Mucosa of rectum (tissue), 2 donors: ENCODE results near the gene NAT8L.

Experiments
- H3K27ac ChIP-seq, 2 donors: one replicate each; pipeline ENCODE4 v1.7.0; 2013; ENCODE audit warnings: inconsistent platforms in 2 of 2, low read depth in 2 of 2, low read length in 2 of 2
- H3K27me3 ChIP-seq, 2 donors: one replicate each; pipeline ENCODE4 v1.7.0; 2013; ENCODE audit warnings: low read length in 2 of 2; ENCODE audit not compliant: control insufficient read depth in 2 of 2, insufficient read depth in 2 of 2
- H3K36me3 ChIP-seq, 2 donors: one replicate each; pipeline ENCODE4 v1.7.0; 2013; ENCODE audit warnings: low read length in 2 of 2; ENCODE audit not compliant: control insufficient read depth in 2 of 2, insufficient read depth in 2 of 2
- H3K4me1 ChIP-seq, 2 donors: one replicate each; pipeline ENCODE4 v1.7.0; 2013; ENCODE audit warnings: low read length in 2 of 2, mild to moderate bottlenecking in 1 of 2; ENCODE audit not compliant: control insufficient read depth in 2 of 2, insufficient read depth in 2 of 2
- H3K4me3 ChIP-seq, 2 donors: one replicate each; pipeline ENCODE4 v1.7.0; 2013; ENCODE audit warnings: low read length in 2 of 2
- H3K9ac ChIP-seq, 2 donors: one replicate each; pipeline ENCODE4 v1.7.0; 2013; ENCODE audit warnings: low read length in 2 of 2, low read depth in 1 of 2, mild to moderate bottlenecking in 1 of 2
- H3K9me3 ChIP-seq, 2 donors: one replicate each; pipeline ENCODE4 v1.7.0; 2013; ENCODE audit warnings: low read length in 2 of 2; ENCODE audit not compliant: control insufficient read depth in 2 of 2
- donor health status: healthy.
- donor health status: Normal muscosa, but diverticular disease.

The NAT8L gene

DNA sequence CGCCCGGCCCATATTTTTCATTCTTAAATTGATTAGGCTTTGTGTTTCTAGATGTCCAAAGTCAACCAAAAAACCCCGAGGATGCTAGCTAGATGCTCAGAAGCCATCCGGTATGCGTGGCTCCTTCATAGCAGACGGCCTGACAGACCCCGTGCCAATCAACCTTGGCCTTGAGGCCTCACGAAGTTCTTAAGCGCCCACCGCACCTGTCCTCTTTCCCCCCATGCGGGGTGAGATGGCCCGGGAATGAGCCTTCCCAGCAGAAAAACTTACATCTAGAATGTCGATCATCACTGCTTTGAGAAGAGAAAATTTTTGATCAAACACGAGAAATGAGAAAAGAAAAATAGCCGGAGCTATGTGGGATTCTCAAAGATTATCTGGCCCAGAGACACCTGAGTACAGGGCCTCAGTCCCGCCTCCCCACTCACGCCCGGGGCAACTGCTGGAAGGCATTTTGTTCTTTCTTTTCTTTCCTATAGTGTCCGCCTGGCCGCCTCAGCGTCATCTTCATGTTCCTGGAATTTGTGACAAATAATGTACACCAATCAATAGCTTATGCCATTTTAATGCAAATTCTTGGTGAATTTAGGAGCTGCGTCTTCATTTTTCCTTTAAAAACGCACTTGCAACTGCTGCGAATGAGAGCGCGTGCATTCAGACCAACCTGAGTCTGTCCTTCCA is 1.6 kb upstream of the NAT8L start:
- H3K9me3 ChIP-seq: no peaks in the 10 kb centered on the region
- no peak overlapping the region for H3K9ac ChIP-seq
- no peak overlapping the region for H3K4me3 ChIP-seq
- no peak overlapping the region for H3K27ac ChIP-seq
- H3K27me3 ChIP-seq: peaks cover 16 to 35% of the 10 kb centered on the region in 2 donors
- no peaks in the 10 kb centered on the region for H3K4me1 ChIP-seq
- no peaks in the 10 kb centered on the region for H3K36me3 ChIP-seq

DNA sequence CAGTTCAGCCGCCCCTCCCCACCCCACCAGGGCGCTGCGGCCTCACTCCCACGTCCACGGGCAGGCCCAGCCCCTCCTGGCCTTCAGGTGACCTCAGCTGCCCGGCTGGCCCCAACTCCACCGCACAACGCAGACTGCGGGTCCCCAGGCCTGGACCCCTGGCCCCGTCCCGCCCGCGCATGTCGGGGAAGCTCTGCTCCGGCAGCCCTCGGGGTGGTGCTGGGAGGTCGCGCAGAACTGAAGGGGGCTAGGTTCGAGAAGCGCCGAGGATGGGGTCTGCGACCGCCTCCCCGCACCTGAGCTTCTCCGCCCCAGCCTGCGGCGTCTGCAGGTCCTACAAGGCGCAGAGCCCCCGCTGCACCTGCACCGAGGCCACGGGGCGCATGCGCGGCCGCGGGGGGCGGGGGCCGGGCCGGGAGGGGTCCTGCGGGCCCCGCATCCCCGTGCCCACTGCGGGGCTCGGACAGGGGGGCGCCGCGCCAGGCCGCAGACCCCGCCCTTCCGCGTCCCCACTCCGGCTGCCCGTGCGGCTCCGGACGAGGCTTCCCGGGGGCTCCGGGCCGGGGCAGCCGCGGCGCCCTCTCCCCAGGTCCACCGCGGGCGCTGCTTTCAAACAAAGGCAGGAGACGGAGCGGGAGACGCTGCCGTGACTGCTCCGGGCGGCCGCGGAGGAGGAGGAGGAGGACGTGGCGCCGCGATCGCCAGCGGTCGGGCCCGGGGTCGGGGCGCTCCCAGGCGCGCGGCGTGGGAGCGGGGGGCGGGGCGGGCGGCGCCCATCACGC is 672 bp upstream of the NAT8L start:
- Histone ChIP-seq H3K4me1 (no peaks in the 10 kb centered on the region), H3K9me3 (no peaks in the 10 kb centered on the region), H3K9ac (no peak overlapping the region), H3K4me3 (no peak overlapping the region), H3K27ac (no peak overlapping the region), H3K27me3 (peaks cover 16 to 35% of the 10 kb centered on the region in 2 donors), H3K36me3 (no peaks in the 10 kb centered on the region)

DNA sequence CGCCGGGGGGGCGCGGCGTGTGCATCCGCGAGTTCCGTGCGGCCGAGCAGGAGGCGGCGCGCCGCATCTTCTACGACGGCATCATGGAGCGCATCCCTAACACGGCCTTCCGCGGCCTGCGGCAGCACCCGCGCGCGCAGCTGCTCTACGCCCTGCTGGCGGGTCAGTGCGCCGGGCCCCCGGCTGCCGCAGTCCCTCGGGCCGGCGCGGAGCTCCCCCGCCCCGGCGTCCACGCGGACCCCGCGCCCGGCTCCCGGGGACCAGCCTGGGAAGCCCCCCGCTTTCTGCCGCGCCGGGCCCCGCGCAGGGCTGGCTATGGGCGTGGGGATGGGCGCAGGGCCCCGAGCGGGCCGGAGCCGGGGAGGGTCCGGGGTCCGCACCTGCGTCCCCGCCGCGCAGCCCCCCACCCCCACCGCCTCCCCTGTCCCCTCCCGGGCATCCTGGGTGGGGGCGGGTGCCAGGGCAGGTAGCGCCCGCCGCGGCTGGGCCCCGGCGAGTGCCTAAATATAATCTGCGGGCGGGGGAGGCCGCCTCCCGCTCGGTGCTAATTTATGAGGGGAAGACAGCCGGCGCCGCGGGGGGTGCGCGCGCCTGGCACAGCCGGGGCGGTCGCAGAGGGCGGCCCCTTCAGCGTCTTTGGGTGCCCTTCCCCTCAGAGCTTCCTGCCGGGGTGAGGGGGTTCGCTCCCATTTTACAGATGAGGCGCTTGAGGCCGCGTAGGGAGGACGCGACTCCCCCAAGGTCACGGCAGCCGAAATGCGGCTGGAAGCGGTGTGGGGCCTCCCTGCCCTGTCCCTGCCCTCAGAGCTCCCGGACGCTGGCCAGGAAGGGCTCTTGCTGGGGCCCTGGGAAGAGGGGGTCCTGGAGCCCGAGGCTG is 837 bp downstream of the NAT8L start:
- Histone ChIP-seq H3K27ac (no peak overlapping the region), H3K4me1 (no peaks in the 10 kb centered on the region), H3K9me3 (no peaks in the 10 kb centered on the region), H3K27me3 (peaks cover 13 to 36% of the 10 kb centered on the region in 2 donors), H3K36me3 (no peaks in the 10 kb centered on the region), H3K9ac (no peak overlapping the region), H3K4me3 (no peak overlapping the region)

DNA sequence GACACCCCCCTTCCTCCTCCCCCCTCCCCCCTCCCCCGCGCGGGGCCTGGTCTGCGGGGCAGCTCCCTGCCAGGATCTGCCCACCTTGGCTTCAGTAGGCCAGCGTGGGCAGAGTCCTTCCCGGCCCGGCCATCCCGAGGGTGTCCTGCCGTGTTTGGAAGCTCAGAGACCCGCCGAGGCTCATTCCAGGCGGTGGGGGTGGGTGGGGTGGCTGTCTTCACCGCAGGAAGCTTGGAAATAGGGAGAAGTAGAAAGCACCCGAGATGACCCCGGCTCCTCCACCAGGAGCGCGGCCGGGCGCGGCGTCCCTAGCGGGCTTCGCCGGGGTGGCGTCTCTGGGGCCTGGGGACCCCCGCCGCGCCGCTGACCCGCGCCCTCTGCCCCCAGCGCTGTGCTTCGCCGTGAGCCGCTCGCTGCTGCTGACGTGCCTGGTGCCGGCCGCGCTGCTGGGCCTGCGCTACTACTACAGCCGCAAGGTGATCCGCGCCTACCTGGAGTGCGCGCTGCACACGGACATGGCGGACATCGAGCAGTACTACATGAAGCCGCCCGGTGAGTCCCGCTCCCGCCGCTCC is 1.6 kb downstream of the NAT8L start:
- Histone ChIP-seq H3K4me1 (no peaks in the 10 kb centered on the region), H3K27ac (no peak overlapping the region), H3K9ac (no peak overlapping the region), H3K9me3 (no peaks in the 10 kb centered on the region), H3K4me3 (no peak overlapping the region), H3K36me3 (no peaks in the 10 kb centered on the region), H3K27me3 (peaks cover 13 to 39% of the 10 kb centered on the region in 2 donors)

DNA sequence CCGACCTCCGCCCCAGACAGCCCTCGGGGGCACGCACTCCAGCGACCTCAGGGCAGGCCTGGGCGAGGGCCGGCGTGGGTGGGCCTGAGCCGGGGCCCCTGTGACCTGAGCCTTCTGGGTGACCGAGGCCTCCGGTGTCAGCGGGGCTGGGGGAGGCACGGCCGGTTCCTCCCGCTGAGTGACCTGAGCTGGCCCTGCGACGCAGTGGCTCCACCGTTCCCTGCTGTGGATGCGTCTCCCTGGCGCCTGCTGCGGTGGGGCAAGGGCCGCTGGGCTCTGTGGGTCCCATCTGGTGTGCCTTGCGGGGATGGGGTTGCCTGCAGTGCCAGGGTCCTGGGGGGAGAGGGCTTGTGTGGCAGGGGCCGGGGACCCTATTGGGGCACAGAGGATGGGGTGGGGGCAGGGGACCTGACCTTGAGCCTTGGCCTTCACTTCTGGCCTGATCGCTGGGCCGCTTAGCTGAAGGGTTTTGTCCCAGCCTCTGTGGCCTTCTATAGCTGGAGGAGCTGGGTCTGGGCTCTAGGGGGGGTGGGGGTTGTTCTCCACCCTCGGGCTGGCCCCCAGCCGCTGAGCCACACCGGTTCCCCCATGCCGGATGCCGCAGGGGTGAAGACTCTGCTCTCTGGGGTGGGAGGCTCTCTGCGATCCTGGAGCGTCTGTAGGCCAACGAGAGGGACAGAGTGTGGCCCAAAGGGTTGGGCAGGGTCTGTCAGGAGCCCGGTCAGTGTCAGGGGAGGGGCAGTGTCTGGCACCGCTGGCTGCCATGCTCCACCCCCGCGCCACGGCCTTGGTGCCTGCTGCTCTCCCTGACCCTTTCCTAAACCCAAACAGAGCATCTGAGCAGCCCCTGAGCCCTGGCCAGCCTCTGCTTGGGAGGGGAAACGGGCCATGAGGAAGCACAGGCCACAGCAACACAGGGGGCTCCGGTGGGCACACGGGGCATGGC is 2.3 kb downstream of the NAT8L start:
- Histone ChIP-seq H3K4me1 (no peaks in the 10 kb centered on the region), H3K9me3 (no peaks in the 10 kb centered on the region), H3K4me3 (no peak overlapping the region), H3K9ac (no peak overlapping the region), H3K27me3 (peaks cover 11 to 36% of the 10 kb centered on the region in 2 donors), H3K27ac (no peak overlapping the region), H3K36me3 (no peaks in the 10 kb centered on the region)

DNA sequence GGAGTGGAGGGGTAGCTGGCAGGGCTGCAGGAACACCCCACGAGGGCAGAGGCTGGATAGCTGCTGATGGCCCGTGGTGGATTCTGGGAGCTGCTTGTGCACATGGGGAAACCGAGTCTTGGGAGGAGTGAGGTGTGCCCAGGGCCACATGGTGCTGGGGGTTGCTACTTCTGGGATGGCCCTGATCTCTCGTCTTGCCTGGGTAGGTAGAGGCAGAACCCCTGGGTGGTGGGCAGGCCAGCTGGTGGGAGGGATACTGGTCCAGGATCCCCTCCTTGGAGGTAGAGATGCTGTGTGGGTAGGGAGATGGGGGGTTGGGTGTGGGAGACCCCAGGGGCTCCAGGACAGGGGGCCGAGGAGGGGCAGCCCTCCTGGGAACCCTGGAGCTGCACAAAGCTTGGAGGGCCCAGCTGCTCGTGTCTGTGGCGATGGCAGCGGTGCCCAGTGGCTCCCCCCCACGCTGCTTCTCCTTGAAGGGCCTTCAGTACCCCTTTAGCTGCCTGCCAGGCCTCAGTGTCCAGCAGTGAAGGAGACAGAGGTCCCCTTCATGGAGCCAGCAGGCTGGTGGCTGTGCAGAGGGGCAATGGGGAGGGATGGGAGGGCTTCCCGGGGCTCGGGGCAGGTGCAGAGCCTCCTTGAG is 3.2 kb downstream of the NAT8L start:
- Histone ChIP-seq H3K36me3 (no peaks in the 10 kb centered on the region), H3K9ac (no peak overlapping the region), H3K4me1 (no peaks in the 10 kb centered on the region), H3K27ac (no peak overlapping the region), H3K4me3 (no peak overlapping the region), H3K9me3 (no peaks in the 10 kb centered on the region), H3K27me3 (peaks cover 10 to 29% of the 10 kb centered on the region in 2 donors)

DNA sequence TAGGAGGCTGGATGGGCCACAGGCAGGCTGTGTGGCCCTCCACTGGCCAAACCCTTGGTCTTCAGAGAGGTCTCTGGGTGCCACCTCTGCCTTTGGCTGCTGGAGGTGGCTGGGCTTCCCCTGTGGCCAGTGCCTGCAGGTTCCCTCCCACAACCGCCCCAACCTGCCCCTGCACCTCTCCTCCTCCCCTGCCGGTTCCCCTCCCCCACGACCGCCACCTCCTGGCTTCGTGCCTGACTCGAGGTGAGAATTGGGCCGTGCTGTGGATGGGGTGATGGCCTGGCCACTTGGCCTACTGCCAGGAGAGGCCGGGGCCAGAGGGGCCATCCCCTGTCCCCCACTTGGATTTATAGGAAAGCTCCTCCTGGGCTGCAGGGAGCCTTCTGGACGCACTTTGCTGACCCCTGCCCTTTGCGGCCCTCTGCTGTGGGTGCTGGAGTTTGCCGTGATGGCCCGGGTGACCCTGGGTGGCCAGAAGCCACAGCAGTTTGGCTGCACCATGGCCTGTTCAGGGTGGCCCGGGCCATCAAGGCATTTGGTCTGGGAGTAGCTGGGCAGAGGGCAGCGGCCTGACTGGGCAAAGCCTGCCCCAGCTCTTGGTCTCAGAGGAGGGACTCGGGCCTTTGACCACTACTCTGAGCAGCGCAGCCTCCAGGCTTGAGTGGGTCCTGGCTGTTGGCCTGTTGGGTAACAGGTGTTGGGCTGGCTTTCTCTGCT is 3.8 kb downstream of the NAT8L start:
- Histone ChIP-seq H3K4me1 (no peaks in the 10 kb centered on the region), H3K27me3 (peaks cover 10 to 24% of the 10 kb centered on the region in 2 donors), H3K4me3 (no peak overlapping the region), H3K27ac (no peak overlapping the region), H3K9ac (no peak overlapping the region), H3K9me3 (no peaks in the 10 kb centered on the region), H3K36me3 (no peaks in the 10 kb centered on the region)

DNA sequence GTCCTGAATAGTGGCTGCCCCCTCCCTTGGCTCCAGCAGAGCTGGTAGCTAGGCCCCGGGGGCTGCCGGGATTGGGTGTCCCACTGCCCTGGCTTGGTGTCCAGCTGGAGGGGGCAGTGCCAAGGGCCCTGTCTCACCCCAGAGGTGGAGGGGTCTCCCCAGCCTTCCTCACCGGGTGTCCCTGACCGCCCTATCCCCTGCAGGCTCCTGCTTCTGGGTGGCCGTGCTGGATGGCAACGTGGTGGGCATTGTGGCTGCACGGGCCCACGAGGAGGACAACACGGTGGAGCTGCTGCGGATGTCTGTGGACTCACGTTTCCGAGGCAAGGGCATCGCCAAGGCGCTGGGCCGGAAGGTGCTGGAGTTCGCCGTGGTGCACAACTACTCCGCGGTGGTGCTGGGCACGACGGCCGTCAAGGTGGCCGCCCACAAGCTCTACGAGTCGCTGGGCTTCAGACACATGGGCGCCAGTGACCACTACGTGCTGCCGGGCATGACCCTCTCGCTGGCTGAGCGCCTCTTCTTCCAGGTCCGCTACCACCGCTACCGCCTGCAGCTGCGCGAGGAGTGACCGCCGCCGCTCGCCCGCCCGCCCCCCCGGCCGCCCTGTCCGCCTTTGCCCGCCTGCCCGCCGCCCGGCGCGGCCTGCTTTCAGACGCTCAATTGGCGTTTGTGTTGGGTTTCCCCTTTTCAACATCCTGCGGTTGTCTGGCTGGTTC is 4.6 kb downstream of the NAT8L start:
- H3K27me3 ChIP-seq: peaks cover 8 to 20% of the 10 kb centered on the region in 2 donors
- no peaks in the 10 kb centered on the region for H3K9me3 ChIP-seq
- H3K27ac ChIP-seq: no peak overlapping the region
- no peak overlapping the region for H3K4me3 ChIP-seq
- no peaks in the 10 kb centered on the region for H3K4me1 ChIP-seq
- no peak overlapping the region for H3K9ac ChIP-seq
- H3K36me3 ChIP-seq: no peaks in the 10 kb centered on the region
